Epidermal melanocyte (primary cell): ENCODE measurements around the gene MAN1C1.
"Not testable (repeated sequence)": the region's sequence is repeated elsewhere in the genome, so short reads cannot be mapped to it uniquely, and the experiment has no call there.

Experiments used
- DNase-seq: peaks from one replicate; pipeline ENCODE4 v3.0.0; 2011; ENCODE audit warnings: low spot score; ENCODE audit not compliant: insufficient read length

The MAN1C1 gene

DNA sequence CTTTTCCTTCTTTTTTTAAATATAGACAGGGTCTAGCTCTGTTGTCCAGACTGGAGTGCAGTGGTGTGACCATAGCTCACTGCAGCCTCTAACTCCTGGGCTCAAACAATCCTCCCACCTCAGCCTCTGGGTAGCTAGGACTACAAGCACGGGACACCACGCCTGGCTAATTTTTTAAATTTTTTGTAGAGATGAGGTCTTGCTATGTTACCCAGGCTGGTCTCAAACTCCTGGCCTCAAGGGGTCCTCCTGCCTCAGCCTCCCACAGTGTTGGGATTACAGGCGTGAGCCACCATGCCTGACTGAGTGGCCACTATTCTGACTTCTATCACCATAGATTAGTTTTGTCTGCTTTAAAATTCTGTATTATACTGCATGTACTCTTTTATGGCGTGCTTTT lies 80.1 kb downstream of the MAN1C1 start:
- DNase-seq: not testable (repeated sequence)

- DNase-seq: no peak
Measured at GRCh38 chr1:25697435-25698217, 81.0 kb downstream of the MAN1C1 start.

DNA sequence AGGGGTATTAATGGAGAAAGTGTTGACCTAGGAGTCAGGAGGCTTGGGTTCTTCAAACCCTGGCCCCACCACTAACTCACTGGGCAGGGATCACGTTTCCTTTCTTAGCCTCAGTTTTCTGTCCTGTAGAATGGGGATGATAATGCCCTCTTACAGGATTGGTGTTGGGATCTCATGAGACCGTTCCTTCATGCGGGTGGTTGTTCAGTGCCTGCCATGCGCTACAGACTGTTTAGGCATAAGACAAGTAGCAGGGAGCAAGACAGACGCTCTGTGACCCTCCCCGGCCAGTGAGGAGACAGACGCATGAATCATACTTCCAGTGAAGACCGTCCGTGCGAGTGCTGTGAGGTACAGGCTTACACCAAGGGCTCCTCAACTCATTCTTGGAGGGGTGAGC lies 81.7 kb downstream of the MAN1C1 start:
- DNase-seq: no peak

GRCh38 chr1:25699059-25699458 lies 82.5 kb downstream of the MAN1C1 start:
- DNase-seq: not testable (repeated sequence)

- DNase-seq: no peak
Measured at GRCh38 chr1:25699500-25700143, 83.0 kb downstream of the MAN1C1 start.

- peak; percentile 53 for DNase-seq
Measured at GRCh38 chr1:25700144-25700523, 83.5 kb downstream of the MAN1C1 start.

- DNase-seq: no peak
Measured at GRCh38 chr1:25700626-25701025, 84.0 kb downstream of the MAN1C1 start.

- no peak for DNase-seq
Measured at GRCh38 chr1:25701030-25701785, 84.6 kb downstream of the MAN1C1 start.

- no peak for DNase-seq
Measured at GRCh38 chr1:25702101-25702775, 85.6 kb downstream of the MAN1C1 start.

DNA sequence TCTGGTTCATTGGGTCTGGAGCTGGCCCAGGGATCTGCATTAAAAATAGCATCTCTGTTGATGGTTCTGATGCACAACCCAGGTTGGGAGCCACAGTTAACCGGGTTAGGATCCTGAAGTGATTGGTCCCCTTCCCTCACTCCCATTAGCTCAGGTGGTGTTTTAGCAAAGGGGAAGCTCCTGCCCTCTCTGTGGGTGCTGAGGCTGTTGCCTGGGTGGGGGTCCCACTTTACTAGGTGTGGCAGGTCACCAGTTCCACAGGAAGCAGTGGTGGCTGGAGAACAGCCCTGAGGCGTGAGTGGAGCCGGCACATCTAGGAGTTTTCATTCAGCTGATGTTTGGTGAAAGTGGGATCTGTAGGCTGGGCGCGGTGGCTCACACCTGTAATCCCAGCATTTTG lies 86.5 kb downstream of the MAN1C1 start:
- no peak for DNase-seq

GRCh38 chr1:25703671-25704266 lies 87.2 kb downstream of the MAN1C1 start:
- DNase-seq: no peak

- no peak for DNase-seq
Measured at GRCh38 chr1:25704267-25704691, 87.7 kb downstream of the MAN1C1 start.

DNA sequence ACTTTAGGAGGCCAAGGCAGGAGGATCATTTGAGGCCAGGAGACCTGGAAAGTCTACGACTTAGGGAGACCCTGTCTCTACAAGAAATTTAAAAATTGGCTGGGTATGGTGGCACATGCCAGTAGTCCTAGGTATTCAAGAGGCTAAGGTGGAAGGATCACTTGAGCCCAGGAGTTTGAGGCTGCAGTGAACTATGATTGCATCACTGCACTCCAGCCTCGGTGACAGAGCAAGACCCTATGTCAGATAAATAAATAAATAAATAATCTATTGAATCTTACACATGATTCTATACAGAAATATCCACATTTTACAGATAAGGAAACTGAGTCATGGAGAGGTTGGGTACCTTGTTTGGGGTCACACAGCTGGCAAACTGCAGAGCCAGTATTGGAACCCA lies 89.1 kb downstream of the MAN1C1 start:
- no peak for DNase-seq

- DNase-seq: no peak
Measured at GRCh38 chr1:25706146-25707089, 89.8 kb downstream of the MAN1C1 start.

- DNase-seq: no peak
Measured at GRCh38 chr1:25707280-25708016, 90.9 kb downstream of the MAN1C1 start.

DNA sequence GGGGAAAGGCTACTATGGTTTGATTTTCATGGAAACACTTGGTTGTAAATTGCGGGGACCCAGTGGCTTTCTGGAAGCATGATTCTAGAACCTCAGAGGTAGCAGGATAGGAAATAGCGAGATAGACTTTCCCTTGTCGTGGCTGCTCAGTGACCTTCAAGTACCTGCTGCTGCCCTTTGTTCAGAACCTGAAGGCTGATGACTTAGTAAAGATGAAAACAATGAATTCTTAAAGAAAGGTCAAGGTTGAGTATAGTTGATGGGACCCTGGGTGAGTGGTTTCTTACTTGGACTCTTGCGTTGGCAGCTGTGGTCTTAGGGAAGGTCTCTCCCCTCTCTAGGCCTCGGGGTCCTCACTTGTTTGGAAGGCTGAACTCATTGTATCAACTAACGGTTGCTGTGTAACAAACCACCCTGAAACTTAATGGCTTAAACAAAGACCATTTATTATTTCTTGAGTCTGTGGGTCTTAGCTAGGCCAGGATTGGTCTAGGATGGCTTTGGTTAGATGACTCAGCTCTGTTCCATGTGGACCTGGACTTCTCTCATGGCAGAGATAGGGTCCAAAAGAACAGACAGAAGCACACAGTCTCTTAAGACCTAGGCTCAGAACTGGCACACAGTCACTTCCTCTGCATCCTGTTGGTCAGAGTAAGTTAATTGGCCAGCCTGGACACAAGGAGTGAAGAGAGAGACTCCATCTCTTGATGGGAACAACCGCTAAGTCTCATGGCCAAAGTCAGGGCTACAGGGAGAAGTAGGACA lies 94.2 kb downstream of the MAN1C1 start:
- no peak for DNase-seq

- DNase-seq: no peak
Measured at GRCh38 chr1:25711555-25712298, 95.1 kb downstream of the MAN1C1 start.
